IPS DF 4.7 (cell line): ENCODE data around the gene SHISA6.
A peak's percentile ranks its signal among the peaks of the same experiment; 100 is the strongest.

Experiments used
- DNase-seq: peaks from one replicate; pipeline ENCODE4 v3.0.0-alpha.2; 2013; ENCODE audit warnings: low spot score; ENCODE audit errors: extremely low read depth

SHISA6 gene

GRCh38 chr17:11446316-11446715 is 205.3 kb downstream of the SHISA6 start:
- DNase-seq: no peak

- DNase-seq: no peak
These were observed 213.1 kb downstream of the SHISA6 start for GRCh38 chr17:11454096-11454495.

- DNase-seq: no peak
These were observed 217.3 kb downstream of the SHISA6 start for GRCh38 chr17:11458279-11458678.

- DNase-seq: no peak
These were observed 218.9 kb downstream of the SHISA6 start for GRCh38 chr17:11459861-11460331.

GRCh38 chr17:11461993-11462548 is 221.1 kb downstream of the SHISA6 start:
- no peak for DNase-seq

- no peak for DNase-seq
These were observed 226.6 kb downstream of the SHISA6 start for GRCh38 chr17:11467639-11468038.

- no peak for DNase-seq
These were observed 244.5 kb downstream of the SHISA6 start for GRCh38 chr17:11485336-11486100.

- DNase-seq: no peak
These were observed 245.3 kb downstream of the SHISA6 start for GRCh38 chr17:11486101-11486867.

GRCh38 chr17:11486868-11487310 is 245.9 kb downstream of the SHISA6 start:
- DNase-seq: no peak

GRCh38 chr17:11487469-11487868 is 246.5 kb downstream of the SHISA6 start:
- DNase-seq: no peak

- DNase-seq: no peak
These were observed 247.4 kb downstream of the SHISA6 start for GRCh38 chr17:11488407-11488806.

- no peak for DNase-seq
These were observed 249.2 kb downstream of the SHISA6 start for GRCh38 chr17:11490171-11490755.

- DNase-seq: no peak
These were observed 251.5 kb downstream of the SHISA6 start for GRCh38 chr17:11492511-11492910.

- no peak for DNase-seq
These were observed 252.9 kb downstream of the SHISA6 start for GRCh38 chr17:11493936-11494335.

GRCh38 chr17:11495613-11496012 is 254.6 kb downstream of the SHISA6 start:
- DNase-seq: no peak

- no peak for DNase-seq
These were observed 258.9 kb downstream of the SHISA6 start for GRCh38 chr17:11499881-11500280.

GRCh38 chr17:11503308-11504035 is 262.5 kb downstream of the SHISA6 start:
- no peak for DNase-seq

- peak; percentile 19 for DNase-seq
These were observed 265.6 kb downstream of the SHISA6 start for GRCh38 chr17:11506635-11507034.

GRCh38 chr17:11511696-11512095 is 270.7 kb downstream of the SHISA6 start:
- DNase-seq: no peak

- no peak for DNase-seq
These were observed 273.6 kb downstream of the SHISA6 start for GRCh38 chr17:11514565-11514964.
